GM12878 (cell line): ENCODE results near the gene CCND2.

ENCODE experiments used
- TARDBP ChIP-seq: IDR thresholded peaks from 2 replicates; pipeline ENCODE4 v1.6.1; 2016; ENCODE audit warnings: borderline replicate concordance
- TF ChIP-seq, protein P1 (sequence below), 3 experiments: IDR thresholded peaks in 2 of 3; conservative IDR thresholded peaks in 1 of 3; 2 replicates each; pipeline ENCODE4 v1.5.1; 2011; ENCODE audit warnings: low read depth in 3 of 3, low read length in 3 of 3, mild to moderate bottlenecking in 3 of 3, control low read depth in 2 of 3, moderate library complexity in 2 of 3, inconsistent platforms in 1 of 3, mixed read lengths in 1 of 3; ENCODE audit not compliant: control insufficient read depth in 2 of 3, insufficient read depth in 1 of 3; ENCODE audit errors: extremely low read depth in 1 of 3

DNA sequence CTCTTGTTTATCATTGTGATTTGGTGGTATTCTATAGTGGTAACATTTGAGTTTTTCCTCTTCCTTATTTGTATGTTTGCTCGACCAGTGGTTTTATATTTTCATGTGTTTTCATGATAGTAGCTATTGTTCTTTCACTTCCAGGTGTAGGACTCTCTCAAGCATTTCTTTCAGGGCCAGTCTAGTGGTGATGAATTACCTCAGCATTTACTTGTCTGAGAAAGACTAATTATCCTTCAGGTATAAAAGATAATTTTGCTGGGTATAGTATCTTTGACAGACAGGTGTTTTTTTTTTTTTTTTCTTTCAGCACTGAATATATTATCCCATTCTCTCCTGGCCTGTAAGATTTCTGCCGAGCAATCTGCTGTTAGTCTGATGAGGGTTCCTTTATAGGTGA, 35.0 kb upstream of the CCND2 start:
- TF ChIP-seq, protein P1, sequence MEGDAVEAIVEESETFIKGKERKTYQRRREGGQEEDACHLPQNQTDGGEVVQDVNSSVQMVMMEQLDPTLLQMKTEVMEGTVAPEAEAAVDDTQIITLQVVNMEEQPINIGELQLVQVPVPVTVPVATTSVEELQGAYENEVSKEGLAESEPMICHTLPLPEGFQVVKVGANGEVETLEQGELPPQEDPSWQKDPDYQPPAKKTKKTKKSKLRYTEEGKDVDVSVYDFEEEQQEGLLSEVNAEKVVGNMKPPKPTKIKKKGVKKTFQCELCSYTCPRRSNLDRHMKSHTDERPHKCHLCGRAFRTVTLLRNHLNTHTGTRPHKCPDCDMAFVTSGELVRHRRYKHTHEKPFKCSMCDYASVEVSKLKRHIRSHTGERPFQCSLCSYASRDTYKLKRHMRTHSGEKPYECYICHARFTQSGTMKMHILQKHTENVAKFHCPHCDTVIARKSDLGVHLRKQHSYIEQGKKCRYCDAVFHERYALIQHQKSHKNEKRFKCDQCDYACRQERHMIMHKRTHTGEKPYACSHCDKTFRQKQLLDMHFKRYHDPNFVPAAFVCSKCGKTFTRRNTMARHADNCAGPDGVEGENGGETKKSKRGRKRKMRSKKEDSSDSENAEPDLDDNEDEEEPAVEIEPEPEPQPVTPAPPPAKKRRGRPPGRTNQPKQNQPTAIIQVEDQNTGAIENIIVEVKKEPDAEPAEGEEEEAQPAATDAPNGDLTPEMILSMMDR (IDR thresholded peaks at IDR 0.05 in 2 of 3, conservative IDR thresholded peaks at IDR 0.05 in 1 of 3; ENCODE audit: control insufficient read depth in 2 of 3, extremely low read depth in 1 of 3, insufficient read depth in 1 of 3, low read depth in 3 of 3, low read length in 3 of 3) = no peak
- TF ChIP-seq TARDBP = no peak
